Upper lobe of left lung (tissue), 4 donors: ENCODE data around the gene NMRK2.

ENCODE experiments used
- EP300 ChIP-seq, 4 donors: sonication (generic); formaldehyde crosslinking; IDR thresholded peaks; one replicate each; pipeline ENCODE4 v1.5.1; 2017; ENCODE audit warnings: antibody characterized with exemption in 4 of 4, control low read depth in 2 of 4
- POLR2AphosphoS5 ChIP-seq, 2 donors: sonication (generic); formaldehyde crosslinking; IDR thresholded peaks; one replicate each; pipeline ENCODE4 v1.5.1; 2017; ENCODE audit warnings: antibody characterized with exemption in 2 of 2

- TF ChIP-seq EP300 (IDR thresholded peaks at IDR 0.05) (no peak), POLR2AphosphoS5 (IDR thresholded peaks at IDR 0.05) (no peak)
These were observed 16.8 kb upstream of the NMRK2 start for GRCh38 chr19:3916033-3916432.
